GM19467 (cell line): ENCODE measurements around the gene KCNC3.

Experiments
- ATAC-seq: cut with Tn5 transposase; IDR thresholded peaks from one replicate; pipeline ENCODE4 v1.9.1; 2021; ENCODE audit warnings: mild to moderate bottlenecking, moderate library complexity; ENCODE audit not compliant: unreplicated experiment

KCNC3 gene

GRCh38 chr19:50312967-50313811, 16.0 kb downstream of the KCNC3 start:
- no peak for ATAC-seq

GRCh38 chr19:50311723-50312635, 17.2 kb downstream of the KCNC3 start:
- ATAC-seq = no peak

DNA sequence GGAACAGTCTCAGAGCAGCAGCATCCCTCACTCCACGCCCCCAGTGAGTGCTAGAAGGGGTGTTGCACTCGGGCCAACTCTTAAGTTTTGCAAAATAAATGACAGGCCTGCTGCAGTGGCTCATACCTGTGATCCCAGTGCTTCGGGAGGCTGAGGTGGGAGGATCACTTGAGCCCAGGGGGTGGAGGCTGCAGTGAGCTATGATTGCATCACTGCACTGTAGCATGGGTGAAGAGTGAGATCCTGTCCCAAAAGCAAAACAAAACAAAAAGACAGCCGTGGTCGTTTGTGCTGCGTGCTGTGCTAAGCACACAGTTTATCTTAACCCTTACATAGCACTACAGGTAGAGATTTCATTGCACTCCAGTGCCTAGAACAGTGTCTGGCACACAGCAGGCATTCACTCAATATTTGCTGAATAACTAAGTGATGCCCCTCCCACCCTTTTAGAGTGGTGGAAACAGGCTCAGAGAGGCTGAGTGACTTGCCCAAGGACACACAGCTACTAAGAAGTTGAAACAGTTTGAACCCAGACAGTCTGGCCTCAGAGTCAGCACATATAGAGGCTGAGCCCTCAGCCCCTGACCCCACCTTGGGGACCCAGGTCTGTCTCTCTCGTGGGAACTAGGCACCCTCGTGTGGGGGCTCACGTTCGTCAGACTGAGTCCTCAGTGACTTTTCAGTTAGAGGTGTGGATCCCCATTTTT, 18.3 kb downstream of the KCNC3 start:
- no peak for ATAC-seq

DNA sequence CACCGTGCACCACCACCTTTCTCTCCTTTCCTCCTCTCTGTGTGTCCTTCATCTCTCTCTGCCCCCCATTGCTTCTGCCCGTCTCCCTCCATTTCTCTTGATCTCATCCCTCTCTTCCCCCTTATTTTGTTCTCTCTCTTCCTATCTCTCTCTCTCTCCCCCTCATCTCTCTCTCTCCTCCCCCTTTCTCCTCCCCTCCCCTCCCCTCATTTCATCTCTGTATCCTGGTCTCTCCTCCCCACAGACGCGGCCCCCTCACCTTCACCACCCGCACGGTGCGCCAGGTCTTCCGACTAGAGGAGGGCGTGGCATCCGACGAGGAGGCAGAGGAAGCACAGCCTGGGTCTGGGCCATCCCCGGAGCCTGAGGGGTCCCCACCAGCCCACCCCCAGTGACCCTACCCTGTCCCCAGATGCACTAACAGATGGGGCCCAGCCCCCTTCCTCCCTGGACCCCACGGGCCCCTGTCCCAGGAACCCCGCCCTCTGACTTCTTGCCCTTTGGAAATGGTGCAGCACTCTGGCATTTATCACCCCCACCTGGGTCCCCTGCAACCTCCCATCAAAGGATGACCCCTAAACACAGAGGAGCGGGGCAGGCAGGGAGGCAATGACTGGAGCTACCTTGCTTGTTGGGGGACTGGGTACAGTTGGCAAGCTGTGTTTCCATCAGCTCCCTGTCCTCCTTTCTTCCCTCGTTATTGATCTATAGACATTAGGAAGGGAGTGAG, 19.6 kb downstream of the KCNC3 start:
- no peak for ATAC-seq

- ATAC-seq = no peak
Observed at GRCh38 chr19:50308991-50309390, 20.2 kb downstream of the KCNC3 start.

DNA sequence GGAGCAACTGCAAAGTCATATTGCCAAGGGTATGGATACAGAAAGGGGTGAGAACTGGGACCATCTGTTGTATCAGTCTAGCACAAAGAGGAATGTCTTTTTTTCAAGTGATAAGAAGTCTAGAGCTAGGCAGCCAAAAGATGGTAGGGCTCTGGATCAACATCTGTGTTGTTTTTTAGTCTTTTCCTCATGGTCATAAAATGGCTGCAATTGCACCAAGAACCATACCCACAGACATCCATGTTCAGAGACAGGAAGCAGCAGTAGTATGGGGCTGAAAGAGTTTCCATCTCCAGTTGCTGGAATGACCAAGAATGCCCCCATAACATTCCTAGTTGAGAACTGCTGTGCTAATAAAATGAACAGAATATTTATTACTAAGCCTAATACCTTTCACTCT, 25.6 kb downstream of the KCNC3 start:
- no peak for ATAC-seq

- ATAC-seq = no peak
Observed at GRCh38 chr19:50301607-50301971, 27.6 kb downstream of the KCNC3 start.

GRCh38 chr19:50300814-50301606, 28.2 kb downstream of the KCNC3 start:
- ATAC-seq = no peak

DNA sequence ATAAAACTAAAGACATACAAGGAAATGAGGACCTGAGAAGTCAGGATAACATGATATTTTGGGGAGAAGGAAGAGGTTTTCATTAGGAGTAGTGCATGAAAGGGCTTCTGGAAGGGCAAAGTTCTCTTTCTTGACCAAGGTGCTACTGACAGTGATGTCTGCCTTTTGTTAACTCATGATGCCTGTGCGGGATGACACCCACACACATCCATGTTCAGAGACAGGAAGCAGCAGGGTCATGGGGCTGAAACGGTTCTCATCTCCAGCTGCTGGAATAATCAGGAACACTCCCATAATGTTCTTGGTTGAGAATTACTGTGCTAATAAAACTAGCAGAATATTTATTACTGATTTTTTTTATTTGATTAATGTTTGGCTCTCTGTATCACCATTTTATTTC, 29.1 kb downstream of the KCNC3 start:
- no peak for ATAC-seq

DNA sequence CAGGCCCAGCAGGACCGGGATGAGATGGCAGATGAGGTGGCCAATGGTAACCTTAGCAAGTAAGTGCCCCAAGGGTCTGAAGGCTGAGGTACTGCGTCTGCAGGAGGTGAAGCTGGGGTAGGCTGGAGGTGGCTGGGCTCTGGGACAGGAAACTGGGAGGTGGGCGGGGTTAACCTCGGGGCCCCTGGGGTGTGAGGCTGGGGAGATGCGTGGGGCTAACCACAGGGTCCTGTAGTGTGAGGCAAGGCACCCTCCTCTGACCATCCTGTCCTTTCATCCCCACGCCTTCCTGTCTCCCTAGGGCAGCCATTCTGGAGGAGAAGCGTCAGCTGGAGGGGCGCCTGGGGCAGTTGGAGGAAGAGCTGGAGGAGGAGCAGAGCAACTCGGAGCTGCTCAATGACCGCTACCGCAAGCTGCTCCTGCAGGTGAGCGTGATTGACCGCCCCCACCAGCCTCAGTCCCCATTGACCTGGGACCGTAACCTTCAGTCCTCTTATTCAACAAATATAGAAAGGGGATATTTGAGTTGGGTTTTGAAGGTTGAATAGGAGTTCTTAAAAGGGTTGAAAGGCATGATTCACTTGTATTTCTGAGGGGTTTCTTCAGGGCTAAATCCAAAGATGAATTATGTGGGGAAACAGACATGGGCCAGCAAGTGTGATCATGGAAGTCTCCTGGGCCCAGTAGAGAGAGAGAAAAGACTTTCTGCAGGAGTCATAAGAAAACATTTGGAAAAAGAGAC, 35.7 kb downstream of the KCNC3 start:
- no peak for ATAC-seq

- ATAC-seq = no peak
Observed at GRCh38 chr19:50292216-50292827, 36.9 kb downstream of the KCNC3 start.

DNA sequence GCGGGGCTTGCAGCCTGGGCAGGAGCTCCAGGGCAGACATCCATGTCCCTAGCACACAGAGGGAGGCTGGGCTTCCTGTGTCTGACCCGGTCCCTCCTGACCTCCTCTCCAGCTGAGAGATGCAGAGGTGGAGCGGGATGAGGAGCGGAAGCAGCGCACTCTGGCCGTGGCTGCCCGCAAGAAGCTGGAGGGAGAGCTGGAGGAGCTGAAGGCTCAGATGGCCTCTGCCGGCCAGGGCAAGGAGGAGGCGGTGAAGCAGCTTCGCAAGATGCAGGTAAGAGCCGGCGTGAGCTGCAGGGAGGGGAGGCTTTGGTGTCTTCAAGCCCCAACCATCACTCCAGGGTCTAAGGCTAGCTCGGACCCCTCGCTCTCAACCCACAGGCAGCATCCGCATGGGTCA, 38.4 kb downstream of the KCNC3 start:
- ATAC-seq = no peak

DNA sequence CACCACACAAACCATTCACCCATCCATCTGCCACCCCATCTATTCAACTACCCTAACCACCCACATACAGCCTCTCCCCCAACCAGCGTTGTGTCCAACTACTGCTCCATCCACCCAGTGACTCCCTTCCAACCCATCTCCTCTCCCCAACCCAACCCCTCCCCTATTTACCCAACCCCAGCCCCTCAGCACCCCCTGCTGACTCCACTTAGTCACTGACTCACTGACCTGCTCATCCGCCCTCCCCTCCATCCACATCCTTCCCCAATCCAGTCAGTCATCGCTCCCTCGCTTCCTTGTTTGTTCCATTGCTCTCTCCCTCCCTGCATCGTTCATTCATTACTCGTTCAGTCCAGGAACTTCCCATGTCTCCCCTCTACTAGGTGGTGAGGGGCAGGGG, 39.2 kb downstream of the KCNC3 start:
- no peak for ATAC-seq

DNA sequence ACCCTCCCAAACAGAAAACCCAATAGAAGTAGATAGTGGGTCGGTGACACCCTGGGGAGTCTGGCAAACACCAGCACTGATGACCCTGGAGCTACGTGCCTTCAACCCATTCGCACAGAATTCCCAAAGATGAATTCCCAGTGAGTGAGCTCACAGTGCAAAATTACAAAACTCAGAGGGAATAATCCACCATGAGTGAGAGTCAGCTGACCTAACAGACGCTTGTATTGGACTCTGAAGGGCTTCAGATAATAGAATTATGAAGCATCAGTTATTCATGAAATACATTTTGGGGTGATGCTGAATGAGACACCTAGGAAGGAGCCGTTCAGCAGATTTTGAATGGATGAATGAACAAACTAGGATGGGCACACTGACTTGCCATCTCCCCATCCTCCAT, 40.2 kb downstream of the KCNC3 start:
- ATAC-seq = no peak

DNA sequence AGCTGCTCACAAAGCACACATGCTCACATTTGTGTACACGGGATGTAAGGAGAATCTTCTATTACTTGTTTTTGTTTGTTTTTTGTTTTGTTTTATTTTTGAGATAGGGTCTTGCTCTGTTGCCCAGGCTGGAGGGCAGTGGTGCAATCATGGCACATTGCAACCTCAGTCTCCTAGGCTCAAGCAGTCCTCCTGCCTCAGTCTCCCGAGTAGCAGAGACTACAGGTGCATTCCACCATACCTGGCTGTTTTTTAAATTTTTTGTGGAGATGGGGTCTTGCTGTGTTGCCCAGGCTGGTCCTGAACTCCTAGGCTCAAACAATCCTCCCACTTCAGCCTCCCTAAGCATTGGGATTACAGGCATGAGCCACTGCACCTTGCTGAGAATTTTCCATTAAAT, 41.8 kb downstream of the KCNC3 start:
- no peak for ATAC-seq

DNA sequence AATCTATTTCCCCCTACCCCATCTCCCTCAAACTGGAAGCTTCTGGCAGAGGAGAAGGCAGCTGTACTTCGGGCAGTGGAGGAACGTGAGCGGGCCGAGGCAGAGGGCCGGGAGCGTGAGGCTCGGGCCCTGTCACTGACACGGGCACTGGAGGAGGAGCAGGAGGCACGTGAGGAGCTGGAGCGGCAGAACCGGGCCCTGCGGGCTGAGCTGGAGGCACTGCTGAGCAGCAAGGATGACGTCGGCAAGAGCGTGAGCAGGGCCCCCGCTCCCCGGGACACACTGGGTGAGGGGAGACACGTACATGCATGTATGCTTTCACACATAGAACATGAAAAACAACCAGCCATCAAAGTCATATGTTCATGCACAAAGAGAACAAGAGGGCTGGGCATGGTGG, 42.7 kb downstream of the KCNC3 start:
- no peak for ATAC-seq

GRCh38 chr19:50285833-50286232, 43.3 kb downstream of the KCNC3 start:
- ATAC-seq = no peak

GRCh38 chr19:50281491-50281890, 47.7 kb downstream of the KCNC3 start:
- ATAC-seq = no peak

- ATAC-seq = no peak
Observed at GRCh38 chr19:50280983-50281382, 48.2 kb downstream of the KCNC3 start.
